HG02943 (cell line): ENCODE measurements around the gene KRT34.

Source experiments
- ATAC-seq: cut with Tn5 transposase; IDR thresholded peaks from one replicate; pipeline ENCODE4 v1.9.1; 2021; ENCODE audit warnings: mild to moderate bottlenecking, low read depth, moderate library complexity; ENCODE audit not compliant: unreplicated experiment

The KRT34 gene

DNA sequence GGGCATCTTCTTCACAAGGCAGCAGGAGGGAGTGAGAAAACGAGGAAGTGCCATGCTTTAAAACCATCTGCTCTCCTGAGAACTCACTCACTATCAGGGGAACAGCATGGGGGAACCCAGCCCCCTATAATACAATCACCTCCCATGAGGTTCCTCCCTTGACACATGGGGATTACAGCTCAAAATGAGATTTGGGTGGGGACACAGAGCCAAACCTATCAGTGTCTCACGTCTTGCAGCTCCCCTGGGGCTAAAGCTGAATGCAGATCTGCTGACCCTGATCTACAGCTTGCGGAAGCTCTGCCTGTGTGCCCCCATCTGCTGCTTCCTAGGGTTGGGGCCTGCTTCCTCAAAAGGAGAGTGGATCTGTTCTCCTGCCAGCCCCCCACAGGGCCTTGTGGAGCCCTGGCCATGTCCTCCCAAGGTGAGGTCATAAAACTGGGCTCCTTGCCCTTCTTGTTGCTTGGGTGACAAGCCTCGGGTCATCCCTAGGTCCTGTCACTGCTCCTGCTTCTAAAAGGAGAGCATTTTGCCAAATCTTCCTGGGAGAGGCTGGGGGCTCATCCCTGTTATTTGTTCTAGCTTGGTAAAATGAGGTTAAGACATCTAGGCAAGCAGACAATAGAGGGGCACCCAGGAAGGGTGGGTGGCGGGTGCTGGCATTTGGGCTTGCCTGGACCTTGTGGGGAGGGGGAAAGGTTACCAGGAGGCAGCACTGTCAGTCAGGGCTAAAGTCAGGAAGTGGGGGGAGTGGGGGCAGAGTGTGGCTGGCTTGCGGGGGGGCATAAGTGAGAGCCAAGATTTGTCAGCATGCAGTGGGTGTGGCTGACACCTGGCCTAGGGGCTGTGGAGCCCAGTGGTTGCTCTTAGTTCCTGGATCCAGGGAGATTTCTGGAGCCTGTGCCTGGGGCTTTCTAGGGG, 47.5 kb downstream of the KRT34 start:
- no peak for ATAC-seq

DNA sequence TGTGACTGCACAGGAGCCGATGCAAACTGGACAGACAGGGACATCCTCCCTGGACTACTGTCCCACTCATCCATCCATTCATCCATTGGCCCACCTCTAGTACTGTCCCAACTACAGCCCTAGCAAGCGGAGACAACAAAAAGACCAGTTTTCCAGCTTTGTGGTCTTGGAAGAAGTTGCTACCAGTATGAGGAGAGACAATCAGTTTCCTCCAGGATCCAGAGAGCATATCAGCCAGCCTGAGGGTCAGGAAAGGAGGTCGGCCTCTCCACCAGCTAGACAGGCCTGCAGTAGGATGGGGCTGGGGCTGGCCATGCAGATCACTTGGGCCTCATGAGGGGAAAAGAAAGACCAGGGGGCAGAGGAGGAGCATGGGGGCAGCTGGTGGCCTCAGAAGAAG, 48.3 kb downstream of the KRT34 start:
- ATAC-seq, result no peak

- no peak for ATAC-seq
These were observed 49.0 kb downstream of the KRT34 start for GRCh38 chr17:41333098-41333497.

DNA sequence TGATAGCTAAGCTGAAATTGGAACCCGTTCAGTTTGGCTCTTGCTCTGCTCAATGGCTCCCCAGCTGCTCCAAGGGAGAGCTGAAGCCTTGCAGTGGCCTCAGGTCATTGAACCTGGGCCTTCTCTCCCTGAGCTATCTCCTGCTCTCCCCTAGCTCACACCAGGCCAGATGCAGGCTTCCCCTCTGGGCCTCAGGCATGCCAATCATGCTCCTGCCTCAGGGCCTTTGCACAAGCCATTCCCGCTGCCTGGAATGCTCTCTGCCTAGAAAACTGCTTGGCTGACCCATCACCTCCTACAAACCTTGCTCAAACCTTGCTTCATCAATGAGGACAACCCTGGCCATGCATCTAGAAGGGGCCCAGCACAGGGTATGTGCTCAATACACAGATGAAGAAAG, 49.9 kb downstream of the KRT34 start:
- ATAC-seq, result no peak

- no peak for ATAC-seq
These were observed 50.5 kb downstream of the KRT34 start for GRCh38 chr17:41331606-41332005.

- ATAC-seq, result no peak
These were observed 52.7 kb downstream of the KRT34 start for GRCh38 chr17:41329279-41329948.

- ATAC-seq, result no peak
These were observed 53.9 kb downstream of the KRT34 start for GRCh38 chr17:41328207-41328606.
